Inferior parietal cortex (tissue), 1 donor: ENCODE data around the gene NAAA.
A peak's percentile ranks its signal among the peaks of the same experiment; 100 is the strongest.
"Not testable (repeated sequence)": the region's sequence is repeated elsewhere in the genome, so short reads cannot be mapped to it uniquely, and the experiment has no call there.

Source experiments
- DNase-seq: peaks from one replicate; pipeline ENCODE4 v3.0.0-alpha.2; 2016; ENCODE audit errors: extremely low spot score

Gene NAAA

DNA sequence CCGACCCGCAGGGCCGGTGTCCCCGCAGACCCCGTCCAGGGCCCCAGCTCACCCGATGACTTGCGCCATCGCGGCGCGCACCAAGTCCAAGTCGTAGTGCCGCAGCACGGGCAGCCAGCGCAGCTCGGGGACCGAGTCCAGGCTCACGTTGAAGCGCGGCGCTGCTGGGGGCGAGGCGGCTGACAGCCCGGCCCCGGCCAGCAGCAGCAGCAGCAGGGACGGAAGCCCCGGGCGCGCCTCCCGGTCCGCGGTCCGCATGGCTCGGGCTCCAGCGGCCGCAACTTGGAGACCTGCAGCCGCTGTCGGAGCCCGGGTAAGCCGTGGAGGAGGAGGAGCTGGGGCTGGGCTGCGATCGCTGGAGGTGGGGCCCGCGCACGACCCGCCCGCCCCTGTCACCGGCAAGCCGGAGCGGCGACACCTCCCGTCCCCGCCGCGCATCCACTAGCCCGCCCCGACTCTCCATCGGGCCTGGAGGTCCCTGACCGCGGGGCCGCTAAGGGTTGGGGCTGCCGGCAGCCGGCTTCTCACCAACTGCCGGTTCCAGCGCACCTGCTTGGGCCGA is at the start of gene NAAA:
Gene NAAA, minus strand, starts transcription at position 322 of the 562 bp plus-strand sequence. Its CDS starts 64 bp downstream, at position 258.
- peak; percentile 34 for DNase-seq

DNA sequence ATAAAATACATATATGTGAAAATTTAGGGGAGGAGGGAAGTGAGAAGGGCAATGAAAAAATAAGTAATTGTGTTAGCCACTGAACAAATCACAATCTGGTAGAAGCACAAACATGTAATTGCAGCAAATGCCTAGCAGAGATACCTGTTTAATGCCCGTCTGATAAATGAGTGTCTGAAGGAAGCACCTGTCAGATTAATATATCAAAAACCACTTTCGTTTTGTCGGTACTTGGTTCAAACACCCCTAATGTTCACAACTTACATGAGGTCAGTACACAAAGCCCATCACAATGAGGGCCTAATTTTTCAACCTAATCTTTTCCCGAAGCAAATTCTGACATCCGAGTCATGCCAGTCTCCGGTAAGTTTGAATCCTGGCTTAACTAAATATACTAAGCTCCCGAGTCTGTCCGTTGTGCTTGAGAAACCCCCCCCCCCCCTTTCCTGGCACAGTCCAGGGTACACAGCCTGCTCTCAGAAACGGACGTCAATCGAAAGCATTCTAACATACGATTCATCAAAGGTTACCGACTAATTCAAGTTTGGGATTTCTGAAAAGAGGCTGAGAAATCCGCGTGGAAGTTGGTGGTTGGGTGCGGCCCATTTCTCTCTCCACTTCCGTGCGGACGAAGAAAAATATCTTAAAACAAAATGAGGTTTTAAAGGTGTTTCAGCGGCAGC is 49.2 kb upstream of the NAAA start:
- DNase-seq: no peak

DNA sequence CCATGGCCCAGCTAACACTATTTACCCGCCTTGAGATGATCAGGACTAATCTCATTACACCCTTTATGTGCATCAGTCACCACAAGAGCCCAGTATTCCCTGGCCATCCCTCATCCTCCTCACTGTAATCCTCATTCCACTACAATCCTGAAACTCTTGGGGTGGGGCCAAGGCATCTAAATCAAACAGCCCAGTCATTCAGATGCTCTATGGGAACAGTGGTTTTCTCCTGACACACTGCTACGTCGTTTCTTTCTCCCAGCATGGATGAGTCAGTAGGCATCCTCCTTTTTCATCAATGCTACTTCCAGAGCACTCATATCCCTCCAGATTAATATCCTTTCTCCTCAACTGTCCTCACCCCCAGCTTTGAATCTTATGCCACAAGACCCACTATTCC is 44.3 kb upstream of the NAAA start:
- DNase-seq: no peak

DNA sequence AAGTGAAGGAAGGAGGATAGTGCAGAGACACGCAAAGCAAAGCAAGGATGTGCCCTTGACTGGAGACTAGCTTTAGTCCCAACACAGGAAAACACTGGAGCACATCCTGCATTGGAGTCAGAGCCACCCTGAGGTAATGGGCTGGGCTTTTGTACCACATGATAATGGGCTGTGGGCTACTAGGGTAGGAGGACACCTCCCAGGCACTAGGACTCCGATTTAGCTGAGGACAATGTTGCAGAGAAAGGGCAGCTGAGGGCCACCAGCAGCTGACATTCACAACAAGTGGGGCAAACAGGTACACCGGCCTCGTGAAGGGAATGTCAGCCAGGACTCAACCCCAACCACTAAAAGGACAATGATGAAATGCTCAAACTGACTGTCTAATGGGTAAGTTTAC is 39.8 kb upstream of the NAAA start:
- no peak for DNase-seq

DNA sequence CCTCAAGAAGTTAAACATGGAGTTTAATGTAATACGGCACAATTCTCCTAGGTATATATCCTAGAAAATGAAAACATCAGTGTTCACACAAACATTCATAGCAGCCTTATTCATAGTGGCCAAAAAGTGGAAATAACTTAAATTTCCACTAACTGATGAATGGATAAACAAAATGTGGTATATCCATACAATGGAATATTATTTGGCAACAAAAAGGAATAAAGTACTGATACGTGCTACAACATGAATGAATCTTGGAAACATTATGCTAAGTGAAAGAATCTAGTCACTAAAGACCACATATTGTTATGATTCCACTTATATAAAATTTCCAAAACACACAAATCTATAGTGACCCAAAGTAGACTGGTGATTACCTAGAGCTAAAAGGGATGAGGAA is 35.4 kb upstream of the NAAA start:
- DNase-seq: no peak

DNA sequence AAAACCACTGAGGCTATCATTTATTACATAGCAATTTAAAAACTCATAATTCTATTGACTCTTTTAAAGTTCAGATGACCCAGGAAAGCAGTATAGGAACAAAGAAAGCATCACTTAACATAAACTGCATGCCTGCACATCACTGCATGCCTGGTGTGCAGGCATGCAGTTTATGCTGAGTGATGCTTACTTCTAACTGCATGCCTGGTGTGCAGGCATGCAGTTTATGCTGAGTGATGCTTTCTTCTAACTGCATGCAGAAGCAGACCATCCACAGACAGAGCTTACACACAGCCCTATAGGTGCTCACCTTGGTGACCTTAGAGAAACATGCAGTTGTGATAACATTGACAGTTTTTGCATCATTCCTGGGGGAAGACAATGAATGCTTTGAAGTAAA is 33.0 kb upstream of the NAAA start:
- DNase-seq: no peak

DNA sequence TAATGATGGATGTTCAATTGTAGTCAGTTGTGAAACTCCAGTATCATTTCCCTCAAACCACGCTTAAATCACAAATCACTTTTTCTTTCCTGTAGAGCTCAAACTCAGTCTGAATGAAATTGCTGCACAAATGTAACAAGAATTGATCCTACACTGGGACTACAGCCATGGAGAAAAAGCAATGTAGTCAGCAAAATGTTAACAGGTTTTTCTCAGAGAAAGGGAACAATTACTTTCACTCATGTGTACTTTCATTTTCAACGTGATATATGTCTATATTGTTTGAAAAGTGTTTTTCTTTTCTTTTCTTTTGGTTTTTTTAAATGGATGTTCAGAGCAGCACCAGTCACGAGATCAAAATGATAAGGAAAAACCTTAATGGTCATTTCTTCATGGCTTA is 27.3 kb upstream of the NAAA start:
- no peak for DNase-seq

DNA sequence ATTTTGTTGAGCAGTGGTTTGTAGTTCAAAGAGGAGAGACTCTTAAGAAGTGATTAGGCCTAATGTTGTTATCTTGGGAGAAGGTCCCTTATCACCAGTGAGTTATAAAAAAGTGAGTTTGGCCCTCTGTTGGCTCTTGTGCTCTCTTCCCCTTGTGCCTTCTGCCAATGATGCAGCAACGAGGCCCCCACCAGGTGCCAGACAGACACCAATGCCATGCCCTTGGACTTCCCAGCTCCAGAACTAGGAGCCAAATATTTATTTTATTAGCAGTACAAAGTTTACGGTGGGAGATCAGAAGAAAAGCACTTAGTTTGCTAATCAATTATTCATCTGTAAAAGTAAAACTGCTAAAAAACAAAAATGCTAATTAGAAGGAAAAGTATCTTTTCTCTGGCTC is 22.7 kb upstream of the NAAA start:
- DNase-seq: no peak

DNA sequence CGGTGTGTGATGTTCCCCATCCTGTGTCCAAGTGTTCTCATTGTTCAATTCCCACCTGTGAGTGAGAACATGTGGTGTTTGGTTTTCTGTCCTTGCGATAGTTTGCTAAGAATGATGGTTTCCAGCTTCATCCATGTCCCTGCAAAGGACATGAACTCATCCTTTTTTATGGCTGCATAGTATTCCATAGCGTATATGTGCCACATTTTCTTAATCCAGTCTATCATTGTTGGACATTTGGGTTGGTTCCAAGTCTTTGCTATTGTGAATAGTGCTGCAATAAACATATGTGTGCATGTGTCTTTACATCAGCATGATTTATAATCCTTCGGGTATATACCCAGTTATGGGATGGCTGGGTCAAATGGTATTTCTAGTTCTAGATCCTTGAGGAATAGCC is 21.3 kb upstream of the NAAA start:
- DNase-seq: not testable (repeated sequence)

DNA sequence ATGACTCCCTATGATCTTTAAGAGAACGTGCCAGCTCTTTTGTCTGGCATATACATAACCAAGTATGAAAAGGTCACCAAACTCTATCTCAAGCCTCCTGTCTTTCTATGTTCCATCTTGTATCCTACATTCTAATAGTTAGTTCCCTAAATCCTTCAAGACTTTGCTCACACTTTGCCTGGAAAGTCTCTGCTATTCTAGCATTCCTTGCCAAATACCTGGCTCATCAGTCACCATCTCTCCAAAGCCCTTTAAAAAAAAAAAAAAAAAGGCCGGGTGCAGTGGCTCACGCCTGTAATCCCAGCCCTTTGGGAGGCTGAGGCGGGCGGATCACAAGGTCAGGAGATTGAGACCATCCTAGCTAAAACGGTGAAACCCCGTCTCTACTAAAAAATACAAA is 17.7 kb upstream of the NAAA start:
- DNase-seq: not testable (repeated sequence)

DNA sequence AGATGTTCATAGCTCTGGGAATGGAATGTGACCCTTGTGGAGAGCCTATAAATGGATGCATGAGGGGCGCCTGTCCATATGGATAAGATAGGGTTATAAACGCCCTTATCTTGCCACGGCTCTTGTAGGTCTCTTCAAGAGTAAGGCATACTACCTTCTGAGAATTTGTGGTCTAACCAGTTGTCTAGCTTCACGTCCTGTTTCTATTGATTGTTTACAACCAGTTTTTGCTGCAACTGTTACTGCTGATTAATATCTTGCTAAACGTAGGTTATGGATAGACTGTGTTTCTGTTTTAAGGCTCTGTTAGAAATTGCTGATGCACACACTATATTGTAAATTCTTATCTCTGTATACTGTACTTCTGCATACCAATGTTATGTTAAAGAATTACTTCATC is 14.0 kb upstream of the NAAA start:
- DNase-seq: not testable (repeated sequence)

DNA sequence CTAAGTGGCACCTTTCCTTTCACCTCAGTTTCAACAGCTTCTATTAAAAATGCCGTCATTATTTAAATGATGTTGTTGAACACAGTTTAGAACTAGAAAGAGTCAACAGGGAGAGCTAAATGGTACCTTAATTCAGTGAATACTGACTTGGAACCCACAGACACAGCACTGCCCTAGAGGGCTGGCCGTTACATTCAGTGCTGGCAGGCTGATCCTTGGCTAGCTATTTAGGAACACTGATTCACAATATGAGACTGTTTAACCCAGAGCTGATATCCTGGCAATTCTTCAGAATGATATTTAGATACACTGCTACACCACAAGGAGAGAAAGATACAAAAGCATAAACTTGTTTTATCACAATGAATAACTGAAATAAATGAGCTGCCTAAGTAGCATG is 12.7 kb upstream of the NAAA start:
- no peak for DNase-seq

DNA sequence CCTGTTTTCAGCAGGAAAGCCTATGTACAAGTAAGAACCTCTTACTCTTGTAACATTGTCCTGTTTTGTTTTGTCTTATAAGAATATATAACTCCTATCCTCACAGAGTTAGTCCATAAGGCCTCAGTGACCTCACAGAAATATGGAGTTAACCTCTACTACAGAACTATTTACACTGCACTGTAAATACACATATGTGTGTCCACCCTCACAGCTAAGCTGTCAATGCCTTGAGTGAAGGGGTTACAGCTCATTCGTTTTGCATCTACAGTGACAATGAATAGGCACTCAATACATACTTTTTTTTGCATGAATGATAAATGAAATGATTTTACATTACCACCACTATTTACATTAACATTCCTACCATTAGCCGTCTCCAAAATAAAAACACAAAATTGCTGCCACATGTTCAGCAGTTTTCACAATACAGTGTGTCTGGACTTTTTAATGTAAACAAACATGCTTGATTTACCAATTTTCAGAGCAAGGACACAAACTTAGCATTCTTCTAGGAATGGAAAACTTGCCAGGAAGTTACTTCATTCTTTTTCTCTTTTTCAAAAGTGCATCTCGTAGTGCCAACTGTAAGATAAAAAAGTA is 9.5 kb upstream of the NAAA start:
- DNase-seq: no peak

DNA sequence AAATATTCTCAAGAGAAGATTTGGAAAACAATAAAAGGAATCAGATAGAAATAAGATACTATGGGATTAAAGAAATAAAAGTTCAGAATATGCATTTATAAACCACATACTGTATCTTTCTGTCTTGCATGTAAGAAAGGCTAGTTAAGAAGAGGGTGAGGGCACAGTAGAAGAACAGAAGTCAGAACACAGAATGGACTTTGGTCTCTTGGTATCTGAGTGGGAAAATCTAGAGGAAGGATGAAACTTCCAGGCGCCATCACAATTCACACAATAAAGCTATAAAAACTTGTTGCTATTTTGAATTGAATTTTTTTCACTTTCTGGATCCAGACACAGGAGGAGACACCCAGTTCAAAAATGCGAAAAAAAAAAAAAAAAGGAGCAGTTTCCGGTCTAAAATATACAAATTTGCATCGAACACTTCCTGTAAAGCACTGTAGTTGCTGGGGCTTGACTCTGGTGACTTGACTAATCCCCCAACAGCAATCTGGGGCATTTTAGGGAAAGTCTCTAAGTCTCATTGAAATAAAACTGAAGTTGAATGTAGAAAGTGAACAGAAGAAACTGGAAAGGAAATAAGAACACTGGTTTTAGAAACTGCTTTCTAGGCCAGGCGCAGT is 8.1 kb upstream of the NAAA start:
- DNase-seq: no peak

DNA sequence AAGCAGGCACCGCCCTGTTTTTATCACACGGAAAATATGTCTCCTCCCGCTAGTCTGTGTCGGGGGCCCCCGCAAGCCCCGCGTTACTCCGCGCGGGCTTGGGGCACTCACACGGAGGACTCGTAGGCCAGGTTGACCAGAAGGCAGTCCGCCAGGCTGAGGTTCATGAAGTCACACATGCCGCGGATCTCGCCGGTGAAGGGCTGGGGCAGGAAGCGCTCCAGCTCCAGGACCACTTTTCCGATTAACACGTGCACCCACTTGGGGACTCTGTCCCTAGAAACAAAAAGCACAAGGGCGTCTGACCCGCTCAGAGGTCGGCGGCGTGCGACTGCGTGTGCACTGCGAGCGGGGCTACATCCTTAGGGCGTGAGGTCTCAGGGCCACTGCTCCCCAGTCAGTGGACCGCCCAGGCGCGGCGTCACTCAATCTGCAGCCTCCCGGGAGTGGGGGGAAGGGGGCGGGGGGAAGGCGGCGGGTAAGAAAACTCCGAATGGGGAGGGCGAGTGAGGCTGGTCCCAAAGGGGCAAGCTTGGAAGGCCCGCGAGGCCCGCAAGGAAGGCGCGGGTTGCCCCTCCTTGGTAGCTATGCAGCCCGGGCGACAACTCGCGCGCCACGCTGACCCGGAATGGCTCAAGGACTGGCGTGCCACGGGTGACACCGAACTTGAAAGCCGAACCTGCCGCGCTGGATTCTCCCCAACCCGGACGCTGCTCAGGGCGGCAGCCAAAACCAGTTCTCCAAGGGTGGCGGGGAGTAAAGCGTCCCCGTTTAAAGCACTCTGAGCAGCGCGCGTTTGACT is 722 bp downstream of the NAAA start:
- peak; percentile 40 for DNase-seq

DNA sequence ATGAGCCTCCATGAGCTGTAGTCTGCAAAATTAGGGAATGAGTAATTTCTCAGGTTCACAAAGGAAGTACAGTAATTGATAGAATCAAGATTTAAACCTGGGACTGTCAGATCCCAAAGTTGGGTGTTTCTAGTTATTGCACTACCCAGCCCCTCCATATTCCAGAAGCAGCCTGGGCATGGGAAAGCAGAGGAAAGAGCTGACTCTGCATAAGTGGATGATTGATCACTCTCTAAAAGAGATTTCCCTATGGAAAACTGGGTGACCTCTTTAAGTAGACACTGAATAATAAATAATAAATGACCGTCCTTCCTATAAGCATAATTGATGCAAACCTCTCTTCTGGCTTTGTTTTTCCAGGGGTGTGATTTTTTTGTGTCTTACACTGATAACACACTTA is 5.2 kb downstream of the NAAA start:
- DNase-seq: no peak

DNA sequence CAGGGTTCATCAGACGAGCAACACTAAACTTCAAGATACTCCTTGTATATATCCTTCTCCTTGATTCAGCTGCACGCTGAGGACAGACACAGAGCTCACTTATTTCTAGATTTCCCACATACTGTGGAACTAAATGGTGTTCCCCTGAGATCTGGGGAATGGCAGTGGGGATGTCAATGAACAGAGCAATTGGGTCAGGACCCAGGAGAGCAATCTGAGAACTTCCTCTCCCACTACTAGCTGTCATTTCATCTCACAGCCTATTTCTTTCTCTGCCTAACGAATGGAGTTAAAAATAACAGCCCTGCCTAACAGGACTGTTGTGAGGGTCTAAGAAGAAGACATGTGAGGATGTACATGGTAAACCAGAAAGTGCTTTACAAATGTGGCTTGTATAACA is 10.7 kb downstream of the NAAA start:
- no peak for DNase-seq

DNA sequence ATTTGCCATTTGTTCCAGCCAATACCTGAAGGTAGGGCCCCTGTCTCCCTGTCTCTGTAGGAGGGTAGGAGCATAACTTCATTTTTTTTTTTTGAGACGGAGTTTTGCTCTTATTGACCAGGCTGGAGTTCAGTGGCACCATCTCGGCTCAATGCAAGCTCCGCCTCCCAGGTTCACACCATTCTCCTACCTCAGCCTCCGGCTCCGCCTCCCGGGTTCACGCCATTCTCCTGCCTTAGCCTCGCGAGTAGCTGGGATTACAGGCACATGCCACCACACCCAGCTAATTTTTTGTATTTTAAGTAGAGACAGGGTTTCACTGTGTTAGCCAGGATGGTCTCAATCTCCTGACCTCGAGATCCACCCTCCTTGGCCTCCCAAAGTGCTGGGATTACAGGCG is 15.9 kb downstream of the NAAA start:
- DNase-seq: not testable (repeated sequence)

DNA sequence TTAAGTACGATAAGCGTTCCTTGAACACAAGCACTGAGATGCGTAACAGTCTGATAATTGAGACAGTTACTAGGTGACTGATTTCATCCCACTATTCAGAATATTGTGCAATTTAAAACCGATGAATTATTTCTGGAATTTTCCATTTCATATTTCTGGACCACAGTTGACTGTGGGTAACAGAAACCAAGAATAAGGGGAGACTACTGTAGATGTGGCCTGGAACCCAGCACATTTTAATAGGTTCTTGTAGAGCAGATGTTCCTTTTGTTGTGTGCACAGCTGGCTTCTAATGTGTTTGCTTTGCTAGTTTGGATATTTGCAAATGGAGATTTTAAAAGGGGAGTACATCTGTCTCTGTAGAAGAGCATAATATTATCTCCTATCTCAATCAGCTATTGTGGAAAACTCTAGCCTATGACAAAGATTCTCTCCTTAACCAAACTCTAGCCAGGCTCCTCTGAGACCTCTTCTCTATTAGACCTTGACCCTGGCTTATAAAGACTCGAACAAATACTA is 16.4 kb downstream of the NAAA start:
- DNase-seq: no peak

DNA sequence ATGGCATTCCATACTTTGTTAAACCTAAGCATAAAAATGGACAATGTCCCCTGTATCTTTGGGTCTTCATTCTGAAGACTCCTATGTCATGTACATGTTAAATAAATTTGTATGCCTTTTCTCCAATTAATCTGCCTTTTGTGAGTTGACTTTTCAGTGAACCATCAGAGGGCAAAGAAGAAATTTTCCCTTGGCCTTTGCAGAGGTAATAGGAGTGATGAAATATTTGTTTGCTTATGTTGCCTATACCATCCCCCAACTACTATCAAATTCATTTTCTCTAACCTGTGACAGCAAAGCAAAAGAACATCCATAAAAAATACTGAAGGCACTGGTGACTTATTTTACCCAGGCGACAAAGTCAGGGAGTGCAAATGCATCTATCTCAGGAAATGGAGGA is 18.2 kb downstream of the NAAA start:
- no peak for DNase-seq

DNA sequence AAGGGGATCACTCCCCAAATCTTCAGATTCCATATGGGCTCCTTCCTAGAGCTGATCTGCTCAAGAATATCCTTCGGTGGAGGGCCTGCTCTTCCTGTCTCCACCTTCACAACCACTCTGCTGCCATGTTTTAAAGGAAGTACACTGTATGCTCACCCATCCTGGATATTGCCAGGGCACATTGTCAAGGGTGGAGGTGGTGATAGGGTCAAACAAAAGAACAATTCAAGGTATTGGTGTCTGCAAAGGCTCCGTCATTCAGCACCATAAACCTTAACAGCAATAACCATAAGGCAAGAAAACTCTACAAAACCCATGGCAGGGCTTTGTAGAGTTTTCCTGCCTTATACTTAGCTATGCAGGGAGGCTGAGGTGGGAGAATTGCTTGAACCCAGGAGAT is 18.9 kb downstream of the NAAA start:
- DNase-seq: no peak

DNA sequence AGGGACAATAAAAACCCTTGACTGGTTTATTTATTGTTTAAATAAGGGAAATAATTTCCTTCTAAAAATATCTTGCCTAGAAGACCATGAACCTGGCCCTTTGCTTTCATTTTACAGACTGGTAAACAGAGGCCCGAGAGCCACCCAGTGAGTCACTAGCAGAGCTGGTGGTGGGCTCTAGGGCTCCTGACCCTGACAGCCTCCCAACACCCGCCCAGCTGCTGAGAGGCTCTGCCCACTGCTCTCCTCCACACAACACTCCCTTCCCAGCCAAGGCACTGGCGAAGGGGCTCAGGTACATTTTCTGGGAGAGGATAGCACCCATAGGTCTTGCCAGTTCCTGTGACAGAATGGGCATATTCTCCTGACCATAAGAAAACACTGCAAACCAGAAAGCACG is 20.5 kb downstream of the NAAA start:
- no peak for DNase-seq
